Hepatocyte (in vitro differentiated cells): Measurements from ENCODE around the gene PRKAG2.

ENCODE experiments used
- EZH2 ChIP-seq: fragments of 200-600 bp; sonication (generic); IDR thresholded peaks from 2 replicates; pipeline ENCODE4 v1.6.1; 2016; ENCODE audit warnings: antibody characterized with exemption, mild to moderate bottlenecking, borderline replicate concordance
- EZH2phosphoT487 ChIP-seq: fragments of 200-600 bp; sonication (generic); IDR thresholded peaks from one replicate; pipeline ENCODE4 v1.6.1; 2018; ENCODE audit warnings: antibody characterized with exemption, mild to moderate bottlenecking, low read depth, moderate library complexity; ENCODE audit not compliant: unreplicated experiment, severe bottlenecking
- TF ChIP-seq, protein P1 (sequence below): fragments of 200-600 bp; sonication (generic); IDR thresholded peaks from 2 replicates; pipeline ENCODE4 v1.5.1; 2016; ENCODE audit warnings: antibody characterized with exemption, mild to moderate bottlenecking; ENCODE audit not compliant: poor library complexity

DNA sequence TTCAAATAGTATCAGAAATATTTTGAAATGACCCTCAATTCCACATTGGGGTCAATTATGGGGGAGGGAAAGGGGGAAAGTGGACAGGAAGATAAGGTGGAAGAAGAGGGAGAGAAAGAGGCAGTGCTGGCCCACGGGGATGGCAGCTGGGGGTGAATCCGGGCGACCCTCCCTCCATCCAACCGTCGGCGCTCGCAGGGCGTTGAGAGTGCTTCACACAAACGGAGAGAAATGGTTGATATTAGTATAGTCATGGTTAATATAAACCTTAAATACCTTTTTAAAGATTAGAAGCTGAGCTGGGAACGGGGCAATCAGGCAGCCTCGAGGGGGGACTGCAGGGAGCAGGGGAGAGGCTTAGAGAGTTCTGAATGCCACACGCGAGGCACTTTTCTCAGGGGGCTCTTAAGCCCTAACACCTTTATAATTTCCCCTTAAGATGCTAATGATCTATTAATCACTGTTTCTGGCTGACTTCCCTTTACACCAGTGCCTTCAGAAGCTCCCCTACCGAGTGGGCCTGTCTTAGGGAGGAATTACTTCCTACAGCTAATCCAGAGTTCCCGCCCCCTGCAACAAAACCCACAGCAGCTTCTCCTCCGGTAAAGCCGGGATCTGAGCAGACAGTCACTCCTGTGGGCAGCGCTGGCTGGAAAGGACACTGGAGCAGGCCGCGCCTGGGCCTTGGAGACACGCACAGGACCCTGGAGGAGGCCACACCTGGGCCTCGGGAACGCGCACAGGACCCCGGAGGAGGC, 39.5 kb downstream of the PRKAG2 start:
- no peak for TF ChIP-seq EZH2phosphoT487
- TF ChIP-seq, protein P1, sequence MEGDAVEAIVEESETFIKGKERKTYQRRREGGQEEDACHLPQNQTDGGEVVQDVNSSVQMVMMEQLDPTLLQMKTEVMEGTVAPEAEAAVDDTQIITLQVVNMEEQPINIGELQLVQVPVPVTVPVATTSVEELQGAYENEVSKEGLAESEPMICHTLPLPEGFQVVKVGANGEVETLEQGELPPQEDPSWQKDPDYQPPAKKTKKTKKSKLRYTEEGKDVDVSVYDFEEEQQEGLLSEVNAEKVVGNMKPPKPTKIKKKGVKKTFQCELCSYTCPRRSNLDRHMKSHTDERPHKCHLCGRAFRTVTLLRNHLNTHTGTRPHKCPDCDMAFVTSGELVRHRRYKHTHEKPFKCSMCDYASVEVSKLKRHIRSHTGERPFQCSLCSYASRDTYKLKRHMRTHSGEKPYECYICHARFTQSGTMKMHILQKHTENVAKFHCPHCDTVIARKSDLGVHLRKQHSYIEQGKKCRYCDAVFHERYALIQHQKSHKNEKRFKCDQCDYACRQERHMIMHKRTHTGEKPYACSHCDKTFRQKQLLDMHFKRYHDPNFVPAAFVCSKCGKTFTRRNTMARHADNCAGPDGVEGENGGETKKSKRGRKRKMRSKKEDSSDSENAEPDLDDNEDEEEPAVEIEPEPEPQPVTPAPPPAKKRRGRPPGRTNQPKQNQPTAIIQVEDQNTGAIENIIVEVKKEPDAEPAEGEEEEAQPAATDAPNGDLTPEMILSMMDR = no peak
- TF ChIP-seq EZH2 = no peak
